GM23338 (cell line): Measurements from ENCODE around the gene MRPL34. TPM values are rescaled to one million over a fixed set of nuclear protein-coding genes. Genes with fewer than 3 reads are reported as not detected.

Experiments
- CREB1 ChIP-seq: fragments of 250-450 bp; sonication (Bioruptor Pico); IDR thresholded peaks from 2 replicates; pipeline ENCODE4 v1.5.0; 2020; ENCODE audit warnings: low read depth, mild to moderate bottlenecking, moderate library complexity
- CTCF ChIP-seq, 2 experiments: fragments of 200-600 bp in 1 of 2; sonication (generic) in 1 of 2; conservative IDR thresholded peaks; 2 replicates each; pipeline versions ENCODE4 v1.5.1 to v1.6.1; 2016 to 2017; ENCODE audit warnings: antibody characterized with exemption in 2 of 2, low read depth in 2 of 2, mild to moderate bottlenecking in 2 of 2, moderate library complexity in 1 of 2
- EZH2 ChIP-seq: fragments of 200-600 bp; sonication (generic); IDR thresholded peaks from one replicate; pipeline ENCODE4 v1.8.0; 2017; ENCODE audit warnings: antibody characterized with exemption, mild to moderate bottlenecking, low read depth; ENCODE audit not compliant: unreplicated experiment
- EZH2phosphoT487 ChIP-seq: fragments of 200-600 bp; sonication (generic); IDR thresholded peaks from one replicate; pipeline ENCODE4 v1.8.1; 2018; ENCODE audit warnings: antibody characterized with exemption; ENCODE audit not compliant: unreplicated experiment
- POLR2AphosphoS5 ChIP-seq: IDR thresholded peaks from 2 replicates; pipeline ENCODE4 v1.6.1; 2016; ENCODE audit warnings: antibody characterized with exemption, low read depth
- STAT1 ChIP-seq: IDR thresholded peaks from one replicate; pipeline ENCODE4 v1.6.1; 2016; ENCODE audit warnings: antibody characterized with exemption; ENCODE audit not compliant: unreplicated experiment
- ZNF114 ChIP-seq: fragments of 250-450 bp; sonication (Bioruptor Pico); IDR thresholded peaks from 2 replicates; pipeline ENCODE4 v1.5.0; 2020; ENCODE audit warnings: mild to moderate bottlenecking, moderate library complexity
- ZNF462 ChIP-seq: fragments of 250-450 bp; sonication (Bioruptor Pico); IDR thresholded peaks from 2 replicates; pipeline ENCODE4 v1.5.0; 2020; ENCODE audit warnings: mild to moderate bottlenecking, moderate library complexity
- polyA plus RNA-seq: library from polyadenylated mRNA; unstranded; fragments of >200 nt; fragmentation: Nextera tagmentation; extraction: Ambion mirVana; gene quantifications from 2 replicates; pipeline ENCODE4 v1.2.1, GENCODE V29; 2016
- total RNA-seq: library from RNA; depleted of rRNA; stranded (reverse); fragments of >200 nt; shearing (Covaris generic); gene quantifications from 2 replicates; pipeline ENCODE4 v1.2.3, GENCODE V29; 2014
- TF ChIP-seq, protein P1 (sequence below): IDR thresholded peaks from 2 replicates; pipeline ENCODE4 v1.6.1; 2016; ENCODE audit warnings: antibody characterized with exemption

Gene MRPL34
- total and polyA plus RNA-seq, 2 experiments from 2014 or later: 59.9 to 266 TPM

GRCh38 chr19:17352608-17353280 lies 47.1 kb downstream of the MRPL34 start (continued):
- TF ChIP-seq ZNF462 (CRISPR knock-in tag) (no peak), ZNF114 (no peak), EZH2 (no peak), CREB1 (CRISPR knock-in tag) (no peak), POLR2AphosphoS5 (no peak), CTCF (conservative IDR thresholded peaks at IDR 0.05; ENCODE audit: low read depth in 2 of 2) (no peak), EZH2phosphoT487 (no peak), STAT1 (no peak)
- TF ChIP-seq, protein P1, sequence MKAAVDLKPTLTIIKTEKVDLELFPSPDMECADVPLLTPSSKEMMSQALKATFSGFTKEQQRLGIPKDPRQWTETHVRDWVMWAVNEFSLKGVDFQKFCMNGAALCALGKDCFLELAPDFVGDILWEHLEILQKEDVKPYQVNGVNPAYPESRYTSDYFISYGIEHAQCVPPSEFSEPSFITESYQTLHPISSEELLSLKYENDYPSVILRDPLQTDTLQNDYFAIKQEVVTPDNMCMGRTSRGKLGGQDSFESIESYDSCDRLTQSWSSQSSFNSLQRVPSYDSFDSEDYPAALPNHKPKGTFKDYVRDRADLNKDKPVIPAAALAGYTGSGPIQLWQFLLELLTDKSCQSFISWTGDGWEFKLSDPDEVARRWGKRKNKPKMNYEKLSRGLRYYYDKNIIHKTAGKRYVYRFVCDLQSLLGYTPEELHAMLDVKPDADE: no peak
